NCI-H524 treated with DMSO at 0.1 percent for 48 hours (cell line): ENCODE data around the gene CCNY.
"Not testable (repeated sequence)": the region's sequence is repeated elsewhere in the genome, so short reads cannot be mapped to it uniquely, and the experiment has no call there.

ENCODE experiments used
- DNase-seq: peaks from one replicate; lab custom pipeline; 2025; lab: John Stamatoyannopoulos, UW

The CCNY gene

GRCh38 chr10:35334297-35334696 lies 2.0 kb upstream of the CCNY start:
- no peak for DNase-seq

GRCh38 chr10:35335133-35336083 lies 901 bp upstream of the CCNY start:
- DNase-seq, result no peak

- no peak for DNase-seq
Observed at GRCh38 chr10:35336921-35337823, 863 bp downstream of the CCNY start.

- DNase-seq, result no peak
Observed at GRCh38 chr10:35339942-35340341, 3.6 kb downstream of the CCNY start.

- DNase-seq, result no peak
Observed at GRCh38 chr10:35340975-35341374, 4.7 kb downstream of the CCNY start.

GRCh38 chr10:35341521-35341920 lies 5.2 kb downstream of the CCNY start:
- DNase-seq, result no peak

- no peak for DNase-seq
Observed at GRCh38 chr10:35342183-35342753, 6.0 kb downstream of the CCNY start.

GRCh38 chr10:35343739-35344138 lies 7.4 kb downstream of the CCNY start:
- DNase-seq, result no peak

- DNase-seq, result no peak
Observed at GRCh38 chr10:35345383-35345742, 9.1 kb downstream of the CCNY start.

GRCh38 chr10:35346248-35346647 lies 9.9 kb downstream of the CCNY start:
- no peak for DNase-seq

- no peak for DNase-seq
Observed at GRCh38 chr10:35347121-35347562, 10.8 kb downstream of the CCNY start.

GRCh38 chr10:35347899-35348608 lies 11.7 kb downstream of the CCNY start:
- DNase-seq, result no peak

GRCh38 chr10:35348609-35349388 lies 12.5 kb downstream of the CCNY start:
- DNase-seq, result no peak

GRCh38 chr10:35349389-35349915 lies 13.1 kb downstream of the CCNY start:
- DNase-seq, result no peak

GRCh38 chr10:35351021-35351420 lies 14.7 kb downstream of the CCNY start:
- DNase-seq, result no peak

- DNase-seq, result no peak
Observed at GRCh38 chr10:35352097-35352496, 15.8 kb downstream of the CCNY start.

GRCh38 chr10:35352512-35352911 lies 16.2 kb downstream of the CCNY start:
- no peak for DNase-seq

- no peak for DNase-seq
Observed at GRCh38 chr10:35353395-35353794, 17.1 kb downstream of the CCNY start.

GRCh38 chr10:35353805-35354204 lies 17.5 kb downstream of the CCNY start:
- DNase-seq, result no peak

GRCh38 chr10:35354257-35354656 lies 17.9 kb downstream of the CCNY start:
- DNase-seq, result not testable (repeated sequence)
